Liver (tissue), 3 donors: ENCODE results near the gene CDC42BPA.

Experiments used
- JUND ChIP-seq, 2 donors: IDR thresholded peaks; 2 replicates each; pipeline ENCODE4 v1.6.1; 2016; ENCODE audit warnings: antibody characterized with exemption in 2 of 2
- RAD21 ChIP-seq, 2 donors: IDR thresholded peaks; 2 replicates each; pipeline ENCODE4 v1.6.1; 2016; ENCODE audit warnings: antibody characterized with exemption in 2 of 2, mild to moderate bottlenecking in 2 of 2
- SP1 ChIP-seq: IDR thresholded peaks from 2 replicates; pipeline ENCODE4 v1.6.1; 2018; ENCODE audit warnings: antibody characterized with exemption, mild to moderate bottlenecking
- TF ChIP-seq, protein P1 (sequence below): fragments of 150-350 bp; IDR thresholded peaks from 2 replicates; pipeline ENCODE4 v1.5.1; 2017; ENCODE audit warnings: improper control_type of control experiment, low read depth, low read length; ENCODE audit not compliant: missing input control
- TF ChIP-seq, protein P2 (sequence below): IDR thresholded peaks from 2 replicates; pipeline ENCODE4 v1.6.1; 2016; ENCODE audit warnings: antibody characterized with exemption, mild to moderate bottlenecking
- TF ChIP-seq, protein P3 (sequence below): IDR thresholded peaks from 2 replicates; pipeline ENCODE4 v1.6.1; 2016; ENCODE audit warnings: antibody characterized with exemption
- TF ChIP-seq, protein P4 (sequence below): IDR thresholded peaks from 2 replicates; pipeline ENCODE4 v1.6.1; 2016; ENCODE audit warnings: antibody characterized with exemption
- donor health status: healthy.
- donor health status: healthy.

DNA sequence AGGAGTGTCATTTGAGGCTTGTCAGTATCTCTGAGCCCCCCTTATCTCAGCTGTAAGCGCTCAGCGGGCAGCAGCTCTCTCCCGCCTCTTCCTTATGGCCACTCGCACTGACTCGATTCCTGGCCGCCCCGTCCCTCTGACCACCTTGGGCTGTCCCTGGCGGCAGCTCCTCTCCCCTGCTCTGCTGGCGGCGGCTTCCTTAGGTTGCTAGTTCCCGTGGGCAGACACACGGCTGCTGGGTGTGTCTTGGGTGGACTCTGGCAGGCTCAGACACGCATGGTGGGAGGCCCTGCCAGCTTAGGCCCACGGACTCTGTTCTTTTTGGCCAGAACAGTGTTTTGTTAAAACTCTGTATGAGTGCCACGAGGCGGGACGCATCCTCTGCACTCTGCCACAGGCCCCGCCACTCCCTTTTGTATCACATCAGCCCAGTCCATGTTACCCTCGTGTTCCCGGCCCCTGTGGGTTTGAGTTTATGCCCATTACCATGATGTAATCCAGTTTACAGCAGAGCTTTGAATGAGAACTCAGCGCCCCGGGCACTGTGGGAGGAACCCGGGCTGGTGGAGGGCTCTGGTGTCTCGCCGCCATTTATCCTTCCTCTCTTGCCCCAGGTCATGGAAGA, 332.3 kb downstream of the CDC42BPA start:
- TF ChIP-seq, protein P1, sequence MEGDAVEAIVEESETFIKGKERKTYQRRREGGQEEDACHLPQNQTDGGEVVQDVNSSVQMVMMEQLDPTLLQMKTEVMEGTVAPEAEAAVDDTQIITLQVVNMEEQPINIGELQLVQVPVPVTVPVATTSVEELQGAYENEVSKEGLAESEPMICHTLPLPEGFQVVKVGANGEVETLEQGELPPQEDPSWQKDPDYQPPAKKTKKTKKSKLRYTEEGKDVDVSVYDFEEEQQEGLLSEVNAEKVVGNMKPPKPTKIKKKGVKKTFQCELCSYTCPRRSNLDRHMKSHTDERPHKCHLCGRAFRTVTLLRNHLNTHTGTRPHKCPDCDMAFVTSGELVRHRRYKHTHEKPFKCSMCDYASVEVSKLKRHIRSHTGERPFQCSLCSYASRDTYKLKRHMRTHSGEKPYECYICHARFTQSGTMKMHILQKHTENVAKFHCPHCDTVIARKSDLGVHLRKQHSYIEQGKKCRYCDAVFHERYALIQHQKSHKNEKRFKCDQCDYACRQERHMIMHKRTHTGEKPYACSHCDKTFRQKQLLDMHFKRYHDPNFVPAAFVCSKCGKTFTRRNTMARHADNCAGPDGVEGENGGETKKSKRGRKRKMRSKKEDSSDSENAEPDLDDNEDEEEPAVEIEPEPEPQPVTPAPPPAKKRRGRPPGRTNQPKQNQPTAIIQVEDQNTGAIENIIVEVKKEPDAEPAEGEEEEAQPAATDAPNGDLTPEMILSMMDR = no peak
- TF ChIP-seq RAD21 (IDR thresholded peaks at IDR 0.05) (no peak), SP1 (no peak), JUND (IDR thresholded peaks at IDR 0.05) (no peak)
- TF ChIP-seq, protein P2, sequence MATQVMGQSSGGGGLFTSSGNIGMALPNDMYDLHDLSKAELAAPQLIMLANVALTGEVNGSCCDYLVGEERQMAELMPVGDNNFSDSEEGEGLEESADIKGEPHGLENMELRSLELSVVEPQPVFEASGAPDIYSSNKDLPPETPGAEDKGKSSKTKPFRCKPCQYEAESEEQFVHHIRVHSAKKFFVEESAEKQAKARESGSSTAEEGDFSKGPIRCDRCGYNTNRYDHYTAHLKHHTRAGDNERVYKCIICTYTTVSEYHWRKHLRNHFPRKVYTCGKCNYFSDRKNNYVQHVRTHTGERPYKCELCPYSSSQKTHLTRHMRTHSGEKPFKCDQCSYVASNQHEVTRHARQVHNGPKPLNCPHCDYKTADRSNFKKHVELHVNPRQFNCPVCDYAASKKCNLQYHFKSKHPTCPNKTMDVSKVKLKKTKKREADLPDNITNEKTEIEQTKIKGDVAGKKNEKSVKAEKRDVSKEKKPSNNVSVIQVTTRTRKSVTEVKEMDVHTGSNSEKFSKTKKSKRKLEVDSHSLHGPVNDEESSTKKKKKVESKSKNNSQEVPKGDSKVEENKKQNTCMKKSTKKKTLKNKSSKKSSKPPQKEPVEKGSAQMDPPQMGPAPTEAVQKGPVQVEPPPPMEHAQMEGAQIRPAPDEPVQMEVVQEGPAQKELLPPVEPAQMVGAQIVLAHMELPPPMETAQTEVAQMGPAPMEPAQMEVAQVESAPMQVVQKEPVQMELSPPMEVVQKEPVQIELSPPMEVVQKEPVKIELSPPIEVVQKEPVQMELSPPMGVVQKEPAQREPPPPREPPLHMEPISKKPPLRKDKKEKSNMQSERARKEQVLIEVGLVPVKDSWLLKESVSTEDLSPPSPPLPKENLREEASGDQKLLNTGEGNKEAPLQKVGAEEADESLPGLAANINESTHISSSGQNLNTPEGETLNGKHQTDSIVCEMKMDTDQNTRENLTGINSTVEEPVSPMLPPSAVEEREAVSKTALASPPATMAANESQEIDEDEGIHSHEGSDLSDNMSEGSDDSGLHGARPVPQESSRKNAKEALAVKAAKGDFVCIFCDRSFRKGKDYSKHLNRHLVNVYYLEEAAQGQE = no peak
- TF ChIP-seq, protein P3, sequence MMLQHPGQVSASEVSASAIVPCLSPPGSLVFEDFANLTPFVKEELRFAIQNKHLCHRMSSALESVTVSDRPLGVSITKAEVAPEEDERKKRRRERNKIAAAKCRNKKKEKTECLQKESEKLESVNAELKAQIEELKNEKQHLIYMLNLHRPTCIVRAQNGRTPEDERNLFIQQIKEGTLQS = no peak
- TF ChIP-seq, protein P4, sequence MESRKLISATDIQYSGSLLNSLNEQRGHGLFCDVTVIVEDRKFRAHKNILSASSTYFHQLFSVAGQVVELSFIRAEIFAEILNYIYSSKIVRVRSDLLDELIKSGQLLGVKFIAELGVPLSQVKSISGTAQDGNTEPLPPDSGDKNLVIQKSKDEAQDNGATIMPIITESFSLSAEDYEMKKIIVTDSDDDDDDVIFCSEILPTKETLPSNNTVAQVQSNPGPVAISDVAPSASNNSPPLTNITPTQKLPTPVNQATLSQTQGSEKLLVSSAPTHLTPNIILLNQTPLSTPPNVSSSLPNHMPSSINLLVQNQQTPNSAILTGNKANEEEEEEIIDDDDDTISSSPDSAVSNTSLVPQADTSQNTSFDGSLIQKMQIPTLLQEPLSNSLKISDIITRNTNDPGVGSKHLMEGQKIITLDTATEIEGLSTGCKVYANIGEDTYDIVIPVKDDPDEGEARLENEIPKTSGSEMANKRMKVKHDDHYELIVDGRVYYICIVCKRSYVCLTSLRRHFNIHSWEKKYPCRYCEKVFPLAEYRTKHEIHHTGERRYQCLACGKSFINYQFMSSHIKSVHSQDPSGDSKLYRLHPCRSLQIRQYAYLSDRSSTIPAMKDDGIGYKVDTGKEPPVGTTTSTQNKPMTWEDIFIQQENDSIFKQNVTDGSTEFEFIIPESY = no peak
